Esophagus squamous epithelium (tissue), 5 donors: ENCODE data around the gene FMO2. TPM values are rescaled to one million over a fixed set of nuclear protein-coding genes. Genes with fewer than 3 reads are reported as not detected.

Experiments used
- DNase-seq: peaks from one replicate; lab custom pipeline; 2025; lab: John Stamatoyannopoulos, UW
- H3K27ac ChIP-seq, 4 donors: fragments of 200-600 bp; sonication (generic); one replicate each; pipeline ENCODE4 v1.5.1; 2016 to 2019; ENCODE audit warnings: mild to moderate bottlenecking in 1 of 4
- H3K27me3 ChIP-seq, 4 donors: fragments of 200-600 bp; sonication (generic); 1 replicate in 3 of 4; 2 replicates in 1 of 4; pipeline versions ENCODE4 v1.5.1 to v1.6.0; 2017 to 2021; ENCODE audit warnings: antibody characterized with exemption in 1 of 4
- H3K36me3 ChIP-seq, 3 donors: fragments of 200-600 bp; sonication (generic); one replicate each; pipeline ENCODE4 v1.5.1; 2016 to 2019
- H3K4me1 ChIP-seq, 3 donors: fragments of 200-600 bp; sonication (generic); one replicate each; pipeline ENCODE4 v1.5.1; 2017 to 2019
- H3K4me3 ChIP-seq, 4 donors: fragments of 200-600 bp; sonication (generic); 1 replicate in 3 of 4; 2 replicates in 1 of 4; pipeline ENCODE4 v1.5.1; 2016 to 2019; ENCODE audit warnings: mild to moderate bottlenecking in 2 of 4, moderate library complexity in 1 of 4
- H3K9me3 ChIP-seq, 3 donors: fragments of 200-600 bp; sonication (generic); one replicate each; pipeline ENCODE4 v1.5.1; 2016 to 2019
- CTCF ChIP-seq, 6 experiments: fragments of 450-650 bp in 4 of 6; fragments of 200-600 bp in 2 of 6; sonication (generic) in 2 of 6; IDR thresholded peaks; one replicate each; pipeline ENCODE4 v1.5.1; 2016 to 2019; ENCODE audit warnings: antibody characterized with exemption in 6 of 6, mild to moderate bottlenecking in 4 of 6, moderate library complexity in 4 of 6
- POLR2A ChIP-seq, 4 donors: fragments of 450-650 bp; IDR thresholded peaks; one replicate each; pipeline ENCODE4 v1.6.1; 2017; ENCODE audit warnings: antibody characterized with exemption in 4 of 4, mild to moderate bottlenecking in 4 of 4, moderate library complexity in 3 of 4
- WGBS, 2 donors: methylation state at CpG; one replicate each; pipeline ENCODE4 v1.1.5; 2018; 5-methylcytosine and 5-hydroxymethylcytosine counted together
- intact Hi-C: fragments of 100-400 bp; cut with DNase I; formaldehyde crosslinking; loops from one replicate; pipeline ENCODE4 v1.15.0; 2022
- total RNA-seq, 4 donors: library from RNA; depleted of rRNA; stranded (reverse); fragments of >200 nt; gene quantifications; one replicate each; pipeline ENCODE4 v1.1.0, GENCODE V29; 2016
- donor health status: DM: yes; HTN: yes; CAD: no.

The FMO2 gene
- total RNA-seq, 4 donors from 2014 or later = 53.4 to 146 (median 68.8) TPM

- intact Hi-C loops = loop anchor here (10.0 kb wide), 1 partner anchor 96 kb away; no protein-coding TSS in a partner anchor
- Histone ChIP-seq H3K4me3 (no peak overlapping the region), H3K27ac (no peak overlapping the region), H3K4me1 (peaks cover 0 to 23% (median 4%) of the 10 kb centered on the region in 3 donors), H3K9me3 (no peaks in the 10 kb centered on the region), H3K27me3 (no peaks in the 10 kb centered on the region), H3K36me3 (no peaks in the 10 kb centered on the region)
- DNase-seq = no peak
- 82 to 85% methylated on average over 2 of the region's 2 CpGs for WGBS, 2 donors
- no peak for TF ChIP-seq CTCF (IDR thresholded peaks at IDR 0.05)
- TF ChIP-seq POLR2A (IDR thresholded peaks at IDR 0.05) = no peak
Observed at GRCh38 chr1:171180670-171181069, 4.4 kb upstream of the FMO2 start.

GRCh38 chr1:171188388-171189266 lies 3.5 kb downstream of the FMO2 start:
- TF ChIP-seq POLR2A (IDR thresholded peaks at IDR 0.05) (no peak), CTCF (IDR thresholded peaks at IDR 0.05) (peak; percentile 53 to 85 (median 76))
- DNase-seq = no peak
- intact Hi-C loops = loop anchor here (10.0 kb wide), 1 partner anchor 104 kb away; no protein-coding TSS in a partner anchor
- H3K27ac ChIP-seq = peak overlapping the region in 2 of 4 donors; percentile 72 to 81
- H3K9me3 ChIP-seq = no peaks in the 10 kb centered on the region
- H3K4me3 ChIP-seq = peak overlapping the region in 2 of 4 donors; percentile 44 to 64
- H3K36me3 ChIP-seq = peaks cover 0 to 4% (median 0%) of the 10 kb centered on the region in 3 donors
- H3K4me1 ChIP-seq = peaks cover 0 to 53% (median 4%) of the 10 kb centered on the region in 3 donors
- WGBS, 2 donors = 31% methylated on average over 11 of the region's 11 CpGs
- H3K27me3 ChIP-seq = no peaks in the 10 kb centered on the region

- intact Hi-C loops = no loop called here
- H3K36me3 ChIP-seq = peaks cover 0 to 18% (median 0%) of the 10 kb centered on the region in 3 donors
- no peak overlapping the region for H3K4me3 ChIP-seq
- H3K4me1 ChIP-seq = peaks cover 0 to 25% (median 0%) of the 10 kb centered on the region in 3 donors
- no peaks in the 10 kb centered on the region for H3K9me3 ChIP-seq
- no peak for TF ChIP-seq CTCF (IDR thresholded peaks at IDR 0.05)
- no peak for TF ChIP-seq POLR2A (IDR thresholded peaks at IDR 0.05)
- peak overlapping the region in 1 of 4 donors; percentile 16 for H3K27ac ChIP-seq
- 43 to 51% methylated on average over 1 of the region's 1 CpG for WGBS, 2 donors
- H3K27me3 ChIP-seq = no peaks in the 10 kb centered on the region
- DNase-seq = no peak
Observed at GRCh38 chr1:171191992-171192391, 6.9 kb downstream of the FMO2 start.

GRCh38 chr1:171195767-171196166 lies 10.7 kb downstream of the FMO2 start:
- Histone ChIP-seq H3K27ac (no peak overlapping the region), H3K9me3 (no peaks in the 10 kb centered on the region), H3K4me3 (no peak overlapping the region)

More at GRCh38 chr1:171195767-171196166, 10.7 kb downstream of the FMO2 start:
- 55 to 70% methylated on average over 3 of the region's 3 CpGs for WGBS, 2 donors
- DNase-seq = no peak
- H3K27me3 ChIP-seq = no peaks in the 10 kb centered on the region
- peaks cover 0 to 53% (median 0%) of the 10 kb centered on the region in 3 donors for H3K36me3 ChIP-seq
- TF ChIP-seq POLR2A (IDR thresholded peaks at IDR 0.05) (no peak), CTCF (IDR thresholded peaks at IDR 0.05) (no peak)
- H3K4me1 ChIP-seq = peaks cover 0 to 6% (median 0%) of the 10 kb centered on the region in 3 donors
- intact Hi-C loops = no loop called here
